GM21619 (cell line): Measurements from ENCODE around the gene VOPP1.
A peak's percentile ranks its signal among the peaks of the same experiment; 100 is the strongest.
"Not testable (repeated sequence)": the region's sequence is repeated elsewhere in the genome, so short reads cannot be mapped to it uniquely, and the experiment has no call there.

ENCODE experiments used
- ATAC-seq: cut with Tn5 transposase; IDR thresholded peaks from one replicate; pipeline ENCODE4 v1.9.1; 2021; ENCODE audit not compliant: unreplicated experiment

The VOPP1 gene

GRCh38 chr7:55582656-55583055 lies 10.4 kb upstream of the VOPP1 start:
- not testable (repeated sequence) for ATAC-seq

- no peak for ATAC-seq
These were observed 4.5 kb upstream of the VOPP1 start for GRCh38 chr7:55576753-55577152.

GRCh38 chr7:55575733-55576132 lies 3.4 kb upstream of the VOPP1 start:
- no peak for ATAC-seq

GRCh38 chr7:55575098-55575497 lies 2.8 kb upstream of the VOPP1 start:
- ATAC-seq: no peak

GRCh38 chr7:55574051-55574717 lies 1.9 kb upstream of the VOPP1 start:
- ATAC-seq: no peak

DNA sequence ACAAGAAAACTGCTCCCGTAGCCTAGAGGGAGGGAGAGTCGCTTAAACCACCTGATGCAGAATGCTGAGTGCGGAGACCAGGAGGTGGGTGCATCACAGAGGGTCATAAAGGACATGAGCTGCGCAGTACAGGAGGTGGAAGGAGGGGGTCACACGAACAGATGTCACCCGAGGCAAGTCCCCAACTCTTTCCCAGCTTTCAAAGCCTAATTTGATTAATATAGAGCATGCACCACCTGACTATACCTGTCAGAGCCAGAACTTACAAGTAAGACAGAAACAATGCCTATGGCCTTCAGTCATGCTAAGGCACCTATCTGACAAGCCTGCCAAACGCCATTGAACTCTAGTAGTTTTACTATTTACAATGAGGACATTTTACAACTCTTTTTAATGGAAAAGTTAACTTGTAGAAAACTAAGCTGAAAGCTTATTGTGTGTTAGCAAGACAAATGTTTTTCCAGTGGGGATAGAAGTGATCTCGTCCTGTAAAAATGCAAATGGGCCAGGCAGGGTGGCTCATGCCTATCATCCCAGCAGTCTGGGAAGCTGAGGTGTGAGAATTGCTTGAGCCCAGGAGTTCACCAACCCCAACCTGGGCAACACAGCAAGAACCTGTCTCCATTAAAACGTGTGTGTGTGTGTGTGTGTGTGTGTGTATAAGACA lies 1.1 kb upstream of the VOPP1 start:
- no peak for ATAC-seq

DNA sequence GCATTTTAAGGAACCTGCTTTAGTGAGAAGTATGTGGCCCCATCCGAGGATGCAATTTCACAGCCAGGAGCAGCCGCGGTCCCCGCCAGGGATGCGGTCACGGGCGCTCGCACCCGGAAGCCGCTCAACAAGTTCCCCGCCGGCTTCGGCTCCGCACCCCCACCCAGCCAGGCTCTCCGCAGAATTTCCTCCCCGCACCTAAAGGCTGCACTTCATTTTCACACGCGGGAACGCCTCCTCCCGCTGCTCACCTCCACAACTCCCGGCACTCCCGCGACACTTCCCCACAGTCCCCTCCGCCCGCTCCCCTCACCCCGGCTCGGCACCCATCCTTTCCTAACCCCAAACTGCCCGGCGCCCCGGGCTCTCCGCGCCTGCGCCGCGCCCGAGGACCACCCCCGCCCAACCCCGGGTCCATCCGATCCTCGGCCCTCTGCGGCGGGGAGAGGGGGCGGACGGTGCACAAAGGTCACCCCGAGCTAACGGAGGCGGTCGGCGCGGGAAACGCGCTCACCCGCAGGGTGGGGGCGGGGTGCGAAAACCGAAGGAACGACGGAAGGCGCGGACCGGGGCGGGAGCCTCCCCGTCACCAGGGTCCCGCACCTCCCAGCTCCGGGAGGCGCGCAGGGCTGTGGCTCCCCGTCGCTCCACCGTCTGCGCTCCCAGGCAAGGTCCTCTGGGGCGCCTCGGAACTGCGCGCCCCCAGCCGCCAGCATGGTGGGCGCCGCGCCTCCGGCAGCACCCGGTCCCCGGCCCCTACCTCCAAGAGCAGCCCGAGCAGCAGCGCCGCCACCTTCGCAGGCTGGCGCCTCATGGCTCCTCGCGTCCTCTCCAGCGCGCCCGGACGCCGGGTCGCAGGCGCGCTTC lies 558 bp downstream of the VOPP1 start:
- peak; percentile 18 for ATAC-seq

DNA sequence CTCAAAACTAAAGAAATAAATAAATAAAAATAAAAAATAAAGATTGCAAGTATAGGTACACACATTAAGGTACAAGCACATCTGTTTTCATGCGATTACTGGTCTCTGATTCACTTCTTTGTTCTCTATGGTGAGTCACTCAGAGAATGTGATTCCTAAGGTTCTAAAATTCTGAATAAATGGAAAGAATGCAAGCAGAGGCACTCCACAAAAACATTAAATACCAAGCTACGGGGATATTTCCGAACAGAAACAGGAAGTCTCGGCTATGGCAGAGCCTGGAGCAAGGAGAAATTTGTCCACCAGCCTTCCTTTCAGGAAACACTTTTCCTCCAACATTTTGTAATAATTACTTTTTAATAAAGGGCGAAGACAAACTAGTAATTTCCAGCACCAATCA lies 1.4 kb downstream of the VOPP1 start:
- no peak for ATAC-seq

DNA sequence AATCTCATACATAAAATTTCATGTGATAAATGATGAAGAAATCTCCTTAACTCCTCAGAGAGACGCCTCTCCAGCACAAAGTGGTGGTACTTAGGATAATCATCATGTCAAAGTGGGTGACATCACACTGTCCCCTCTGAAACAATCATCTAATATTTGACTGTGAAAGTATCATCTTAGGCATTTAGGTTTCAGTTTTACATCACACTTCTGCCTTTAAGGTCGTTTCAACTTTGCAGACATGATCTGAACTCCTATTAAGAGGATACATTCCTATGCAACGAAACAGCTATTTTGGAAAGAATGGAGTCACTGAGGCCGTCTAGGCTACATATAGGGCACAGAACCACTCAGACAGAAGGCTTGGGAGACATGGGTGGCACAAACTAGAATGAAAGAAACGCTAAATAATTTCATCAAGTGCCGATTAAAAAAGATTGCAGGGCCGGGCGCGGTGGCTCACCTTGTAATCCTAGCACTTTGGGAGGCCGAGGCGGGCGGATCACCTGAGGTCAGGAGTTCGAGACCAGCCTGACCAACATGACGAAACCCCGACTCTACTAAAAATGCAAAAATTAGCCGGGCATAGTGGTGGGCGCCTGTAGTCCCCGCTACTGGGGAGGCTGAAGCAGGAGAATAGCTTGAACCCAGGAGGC lies 2.0 kb downstream of the VOPP1 start:
- peak; percentile 34 for ATAC-seq

GRCh38 chr7:55569797-55570196 lies 2.5 kb downstream of the VOPP1 start:
- ATAC-seq: peak; percentile 22

- no peak for ATAC-seq
These were observed 3.0 kb downstream of the VOPP1 start for GRCh38 chr7:55569269-55569663.

DNA sequence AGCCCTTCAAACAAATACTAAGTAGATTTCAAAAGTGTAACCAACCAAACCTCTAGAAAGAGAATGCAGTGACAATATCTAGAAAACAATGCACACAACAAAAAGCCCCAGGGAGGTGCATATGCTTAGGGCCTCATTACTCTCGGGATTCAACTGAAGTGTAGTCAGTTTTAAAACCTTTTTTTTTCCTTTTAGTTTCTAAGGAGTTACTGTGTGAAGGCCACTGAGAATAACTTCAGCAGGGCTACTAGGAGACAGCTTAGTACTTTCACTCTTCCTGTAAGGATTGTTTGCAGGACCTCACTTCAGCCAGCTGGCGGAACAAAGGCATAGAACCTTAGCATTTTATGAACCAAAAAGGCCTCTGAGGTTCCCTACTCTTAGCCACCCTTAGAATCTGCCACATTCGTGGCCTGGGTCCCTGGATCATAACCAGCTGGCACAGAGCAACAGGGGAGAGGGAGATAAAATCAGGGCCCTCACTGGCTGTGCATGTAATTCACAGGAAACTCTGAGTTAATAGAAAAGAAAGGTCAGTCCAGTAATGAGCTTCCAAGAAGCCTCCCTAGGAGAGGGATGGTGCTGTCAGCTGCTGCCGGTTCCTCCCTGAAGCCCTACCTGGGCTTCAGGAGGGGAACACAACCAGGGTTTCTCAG lies 3.6 kb downstream of the VOPP1 start:
- no peak for ATAC-seq

GRCh38 chr7:55567571-55567970 lies 4.7 kb downstream of the VOPP1 start:
- ATAC-seq: no peak

DNA sequence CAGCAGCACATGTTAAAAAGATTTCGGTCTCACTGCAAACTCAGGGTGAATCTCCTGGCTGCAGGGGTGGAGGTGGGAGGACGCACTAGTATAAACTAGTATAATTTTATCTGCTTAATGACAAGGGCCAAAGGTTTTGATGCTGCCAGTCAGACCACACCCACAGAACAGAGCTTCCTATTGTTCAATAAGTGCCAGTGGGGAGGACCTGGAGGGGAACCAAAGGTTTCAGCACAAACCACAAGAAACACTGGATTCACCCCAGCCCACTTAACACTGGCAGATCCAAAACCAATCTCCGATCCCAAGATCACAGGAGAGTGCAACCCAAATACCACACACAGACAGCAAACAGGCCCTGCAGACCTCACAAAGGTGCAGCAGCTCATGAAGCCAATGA lies 6.6 kb downstream of the VOPP1 start:
- no peak for ATAC-seq

GRCh38 chr7:55563596-55564325 lies 8.5 kb downstream of the VOPP1 start:
- no peak for ATAC-seq

- ATAC-seq: no peak
These were observed 10.6 kb downstream of the VOPP1 start for GRCh38 chr7:55561690-55562089.

GRCh38 chr7:55558962-55559920 lies 13.1 kb downstream of the VOPP1 start:
- no peak for ATAC-seq

DNA sequence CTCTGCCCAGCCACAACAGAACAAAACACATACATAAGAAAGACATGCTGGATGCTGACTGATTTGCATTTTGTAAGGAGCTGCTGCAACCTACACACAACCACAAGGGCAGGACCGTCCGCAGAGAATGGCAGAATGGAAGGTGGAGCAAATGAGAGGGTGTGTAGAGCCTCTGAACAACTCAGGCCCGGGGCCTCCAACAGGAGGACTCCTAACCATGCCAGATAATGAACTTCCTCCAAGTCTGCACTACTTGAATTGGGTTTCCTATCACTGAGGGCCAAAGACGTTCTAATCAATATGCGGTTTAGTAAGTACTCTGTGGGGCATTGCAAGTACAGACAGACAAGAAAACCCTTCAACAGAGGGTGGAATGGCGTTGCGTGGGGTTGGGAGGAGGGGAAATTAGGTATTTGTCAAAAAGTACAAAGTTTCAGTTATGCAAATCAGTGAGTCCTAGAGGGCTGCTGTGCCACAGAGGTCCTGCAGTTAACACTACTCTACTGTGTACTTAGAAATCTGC lies 14.6 kb downstream of the VOPP1 start:
- peak; percentile 74 for ATAC-seq

DNA sequence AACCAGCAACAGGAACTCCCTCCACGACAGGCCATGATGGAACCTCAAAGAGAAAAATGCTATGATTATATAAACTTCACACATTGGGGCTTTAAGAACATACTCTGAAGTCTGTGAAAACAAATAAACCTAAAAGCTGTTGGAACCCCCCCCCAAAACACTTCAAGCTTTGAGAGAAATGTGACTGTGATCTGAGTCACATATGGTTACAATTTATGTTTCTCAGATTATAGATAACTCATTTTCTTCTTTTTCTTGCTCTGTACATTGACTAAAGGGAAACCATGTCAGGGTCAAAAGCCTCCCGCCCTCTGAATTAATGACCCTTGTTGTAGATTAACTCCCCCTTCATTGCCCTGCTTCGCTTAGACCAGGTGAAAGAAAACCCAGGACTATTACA lies 15.8 kb downstream of the VOPP1 start:
- ATAC-seq: no peak
